ENCODE data around the gene DCC. TPM values are rescaled to one million over a fixed set of nuclear protein-coding genes. Genes with fewer than 3 reads are reported as not detected.

DCC gene
- total RNA-seq, 2 donors from 2014 or later = 0.10 to 0.48 TPM

GRCh38 chr18:52907543-52908308, 567.7 kb downstream of the DCC start:
- Histone ChIP-seq H3K4me3 (no peak overlapping the region), H3K27ac (no peak overlapping the region), H3K9me3 (no peaks in the 10 kb centered on the region), H3K4me1 (no peaks in the 10 kb centered on the region), H3K9ac (ENCODE audit: low read depth in 2 of 2, low read length in 2 of 2) (no peak overlapping the region), H3K36me3 (no peaks in the 10 kb centered on the region), H3K27me3 (no peaks in the 10 kb centered on the region)
- intact Hi-C loops (cut with DNase I) = loop anchor here (5.0 to 10.0 kb wide), 2 partner anchors 190 to 563 kb away; partner anchors contain the start of gene DCC
- no peak for DNase-seq
- no peak for TF ChIP-seq CTCF (IDR thresholded peaks at IDR 0.05)

GRCh38 chr18:52914148-52914547, 574.2 kb downstream of the DCC start:
- intact Hi-C loops (cut with DNase I) = no loop called here
- Histone ChIP-seq H3K9ac (ENCODE audit: low read depth in 2 of 2, low read length in 2 of 2) (no peak overlapping the region), H3K27me3 (no peaks in the 10 kb centered on the region), H3K4me1 (no peaks in the 10 kb centered on the region), H3K36me3 (no peaks in the 10 kb centered on the region), H3K9me3 (no peaks in the 10 kb centered on the region), H3K4me3 (no peak overlapping the region), H3K27ac (no peak overlapping the region)
- no peak for TF ChIP-seq CTCF (IDR thresholded peaks at IDR 0.05)
- no peak for DNase-seq

- Histone ChIP-seq H3K9ac (ENCODE audit: low read depth in 2 of 2, low read length in 2 of 2) (no peak overlapping the region), H3K27ac (no peak overlapping the region), H3K27me3 (no peaks in the 10 kb centered on the region), H3K4me3 (no peak overlapping the region), H3K9me3 (no peaks in the 10 kb centered on the region), H3K36me3 (no peaks in the 10 kb centered on the region), H3K4me1 (no peaks in the 10 kb centered on the region)
- DNase-seq = no peak
- intact Hi-C loops (cut with DNase I) = no loop called here
- TF ChIP-seq CTCF (IDR thresholded peaks at IDR 0.05) = no peak
Observed at GRCh38 chr18:52920665-52921064, 580.7 kb downstream of the DCC start.

GRCh38 chr18:52933356-52933755, 593.4 kb downstream of the DCC start:
- Histone ChIP-seq H3K27ac (no peak overlapping the region), H3K4me3 (no peak overlapping the region), H3K27me3 (no peaks in the 10 kb centered on the region), H3K4me1 (no peaks in the 10 kb centered on the region), H3K9ac (ENCODE audit: low read depth in 2 of 2, low read length in 2 of 2) (no peak overlapping the region), H3K36me3 (no peaks in the 10 kb centered on the region), H3K9me3 (no peaks in the 10 kb centered on the region)
- no peak for TF ChIP-seq CTCF (IDR thresholded peaks at IDR 0.05)
- no peak for DNase-seq
- intact Hi-C loops (cut with DNase I) = no loop called here

GRCh38 chr18:52936931-52937330, 596.9 kb downstream of the DCC start:
- no peak for TF ChIP-seq CTCF (IDR thresholded peaks at IDR 0.05)
- H3K27me3 ChIP-seq = no peaks in the 10 kb centered on the region
- no peak overlapping the region for H3K4me3 ChIP-seq
- no peaks in the 10 kb centered on the region for H3K36me3 ChIP-seq
- no peaks in the 10 kb centered on the region for H3K4me1 ChIP-seq
- H3K27ac ChIP-seq = no peak overlapping the region
- no peak for DNase-seq
- no peak overlapping the region for H3K9ac ChIP-seq (ENCODE audit: low read depth in 2 of 2, low read length in 2 of 2)
- intact Hi-C loops (cut with DNase I) = no loop called here
- no peaks in the 10 kb centered on the region for H3K9me3 ChIP-seq

All from colonic mucosa (tissue), 4 donors.